Tibial nerve (tissue), 3 donors: ENCODE data around the gene PPAT.

ENCODE experiments used
- CTCF ChIP-seq, 5 experiments: fragments of 200-600 bp in 3 of 5; fragments of 450-650 bp in 2 of 5; sonication (generic) in 3 of 5; IDR thresholded peaks; one replicate each; pipeline ENCODE4 v1.5.1; 2016 to 2019; ENCODE audit warnings: antibody characterized with exemption in 5 of 5, mild to moderate bottlenecking in 3 of 5, moderate library complexity in 2 of 5
- POLR2A ChIP-seq, 2 donors: fragments of 450-650 bp; IDR thresholded peaks; one replicate each; pipeline ENCODE4 v1.6.1; 2017; ENCODE audit warnings: antibody characterized with exemption in 2 of 2, mild to moderate bottlenecking in 2 of 2, moderate library complexity in 2 of 2

GRCh38 chr4:56427179-56427578, 8.2 kb downstream of the PPAT start:
- TF ChIP-seq CTCF (IDR thresholded peaks at IDR 0.05), result no peak
- TF ChIP-seq POLR2A (IDR thresholded peaks at IDR 0.05), result no peak
